ENCODE data around the gene PRPF40B.

DNA sequence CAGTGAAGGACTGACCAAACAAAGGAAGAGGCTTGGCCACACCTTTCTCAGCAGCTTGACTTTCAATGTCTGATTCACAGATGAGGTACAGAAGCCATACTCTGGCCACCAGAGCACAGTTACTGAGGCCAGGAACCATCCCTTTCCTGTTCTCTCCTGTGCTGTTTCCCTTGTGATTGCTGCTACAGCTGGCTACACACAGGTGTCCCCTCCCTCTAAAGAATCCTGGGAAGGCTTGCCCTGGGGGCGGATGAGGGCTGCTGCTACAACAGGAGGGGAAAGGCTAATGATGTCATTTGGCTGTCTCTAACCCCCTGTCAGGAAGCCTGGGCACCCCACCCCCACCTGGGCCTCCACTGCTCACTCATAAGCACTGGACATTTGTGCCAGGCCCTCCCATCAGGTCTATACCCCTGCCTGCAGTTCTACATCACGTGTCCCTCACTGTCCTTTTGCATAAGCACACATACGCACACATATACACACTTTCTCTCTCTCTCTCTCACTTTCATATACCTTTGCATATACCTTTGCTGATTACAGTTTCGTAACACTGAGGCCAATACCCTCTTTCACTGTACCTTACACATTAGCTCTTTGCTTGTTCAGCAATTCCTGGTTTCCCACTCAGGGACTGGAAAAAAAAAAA, 41.4 kb downstream of the PRPF40B start:
- TF ChIP-seq, protein P1, sequence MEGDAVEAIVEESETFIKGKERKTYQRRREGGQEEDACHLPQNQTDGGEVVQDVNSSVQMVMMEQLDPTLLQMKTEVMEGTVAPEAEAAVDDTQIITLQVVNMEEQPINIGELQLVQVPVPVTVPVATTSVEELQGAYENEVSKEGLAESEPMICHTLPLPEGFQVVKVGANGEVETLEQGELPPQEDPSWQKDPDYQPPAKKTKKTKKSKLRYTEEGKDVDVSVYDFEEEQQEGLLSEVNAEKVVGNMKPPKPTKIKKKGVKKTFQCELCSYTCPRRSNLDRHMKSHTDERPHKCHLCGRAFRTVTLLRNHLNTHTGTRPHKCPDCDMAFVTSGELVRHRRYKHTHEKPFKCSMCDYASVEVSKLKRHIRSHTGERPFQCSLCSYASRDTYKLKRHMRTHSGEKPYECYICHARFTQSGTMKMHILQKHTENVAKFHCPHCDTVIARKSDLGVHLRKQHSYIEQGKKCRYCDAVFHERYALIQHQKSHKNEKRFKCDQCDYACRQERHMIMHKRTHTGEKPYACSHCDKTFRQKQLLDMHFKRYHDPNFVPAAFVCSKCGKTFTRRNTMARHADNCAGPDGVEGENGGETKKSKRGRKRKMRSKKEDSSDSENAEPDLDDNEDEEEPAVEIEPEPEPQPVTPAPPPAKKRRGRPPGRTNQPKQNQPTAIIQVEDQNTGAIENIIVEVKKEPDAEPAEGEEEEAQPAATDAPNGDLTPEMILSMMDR (IDR thresholded peaks at IDR 0.05): no peak
- no peak for TF ChIP-seq POLR2A (IDR thresholded peaks at IDR 0.05)
